ENCODE measurements around the gene IGFBPL1. TPM values are rescaled to one million over a fixed set of nuclear protein-coding genes. Genes with fewer than 3 reads are reported as not detected.
"Not testable (repeated sequence)": the region's sequence is repeated elsewhere in the genome, so short reads cannot be mapped to it uniquely, and the experiment has no call there.

IGFBPL1 gene
- total and polyA plus RNA-seq, 2 donors: 0.55 to 6.0 TPM

GRCh38 chr9:38406476-38407186, 17.6 kb downstream of the IGFBPL1 start:
- H3K27me3 ChIP-seq (ENCODE audit: control insufficient read depth in 2 of 2, insufficient read depth in 1 of 2, low read length in 1 of 2): peaks cover 0 to 4% of the 10 kb centered on the region in 2 donors
- H3K4me1 ChIP-seq (ENCODE audit: control insufficient read depth in 2 of 2, insufficient read depth in 2 of 2, low read length in 2 of 2): no peaks in the 10 kb centered on the region
- H3K4me3 ChIP-seq (ENCODE audit: low read length in 2 of 2): no peak overlapping the region
- no peak overlapping the region for H3K27ac ChIP-seq (ENCODE audit: low read depth in 1 of 2, low read length in 1 of 2)
- WGBS: 89% methylated on average over 9 of the region's 9 CpGs
- H3K36me3 ChIP-seq (ENCODE audit: control insufficient read depth in 2 of 2, insufficient read depth in 2 of 2, low read length in 1 of 2): no peaks in the 10 kb centered on the region
- no peaks in the 10 kb centered on the region for H3K9me3 ChIP-seq (ENCODE audit: control insufficient read depth in 2 of 2, insufficient read depth in 1 of 2, low read length in 1 of 2)
- DNase-seq (ENCODE audit: low read depth in 6 of 9, low spot score in 9 of 9): no peak

- Histone ChIP-seq H3K27ac (ENCODE audit: low read depth in 1 of 2, low read length in 1 of 2) (no peak overlapping the region), H3K4me3 (ENCODE audit: low read length in 2 of 2) (no peak overlapping the region), H3K9me3 (ENCODE audit: control insufficient read depth in 2 of 2, insufficient read depth in 1 of 2, low read length in 1 of 2) (no peaks in the 10 kb centered on the region), H3K36me3 (ENCODE audit: control insufficient read depth in 2 of 2, insufficient read depth in 2 of 2, low read length in 1 of 2) (no peaks in the 10 kb centered on the region), H3K27me3 (ENCODE audit: control insufficient read depth in 2 of 2, insufficient read depth in 1 of 2, low read length in 1 of 2) (peaks cover 0 to 4% of the 10 kb centered on the region in 2 donors), H3K4me1 (ENCODE audit: control insufficient read depth in 2 of 2, insufficient read depth in 2 of 2, low read length in 2 of 2) (no peaks in the 10 kb centered on the region)
- no peak for DNase-seq (ENCODE audit: low read depth in 6 of 9, low spot score in 9 of 9)
- 91% methylated on average over 3 of the region's 3 CpGs for WGBS
These were observed 18.5 kb downstream of the IGFBPL1 start for GRCh38 chr9:38405785-38406184.

- H3K36me3 ChIP-seq (ENCODE audit: control insufficient read depth in 2 of 2, insufficient read depth in 2 of 2, low read length in 1 of 2): no peaks in the 10 kb centered on the region
- no peak overlapping the region for H3K27ac ChIP-seq (ENCODE audit: low read depth in 1 of 2, low read length in 1 of 2)
- no peak for DNase-seq (ENCODE audit: low read depth in 6 of 9, low spot score in 9 of 9)
- no peak overlapping the region for H3K4me3 ChIP-seq (ENCODE audit: low read length in 2 of 2)
- no peaks in the 10 kb centered on the region for H3K9me3 ChIP-seq (ENCODE audit: control insufficient read depth in 2 of 2, insufficient read depth in 1 of 2, low read length in 1 of 2)
- peaks cover 0 to 4% of the 10 kb centered on the region in 2 donors for H3K27me3 ChIP-seq (ENCODE audit: control insufficient read depth in 2 of 2, insufficient read depth in 1 of 2, low read length in 1 of 2)
- 73% methylated on average over 6 of the region's 6 CpGs for WGBS
- H3K4me1 ChIP-seq (ENCODE audit: control insufficient read depth in 2 of 2, insufficient read depth in 2 of 2, low read length in 2 of 2): no peaks in the 10 kb centered on the region
These were observed 19.9 kb downstream of the IGFBPL1 start for GRCh38 chr9:38404314-38404713.

- WGBS: 91% methylated on average over 6 of the region's 6 CpGs
- no peaks in the 10 kb centered on the region for H3K9me3 ChIP-seq (ENCODE audit: control insufficient read depth in 2 of 2, insufficient read depth in 1 of 2, low read length in 1 of 2)
- H3K4me3 ChIP-seq (ENCODE audit: low read length in 2 of 2): no peak overlapping the region
These were observed 22.3 kb downstream of the IGFBPL1 start for GRCh38 chr9:38401994-38402393.

GRCh38 chr9:38399191-38399590, 25.1 kb downstream of the IGFBPL1 start:
- 30% methylated on average over 1 of the region's 1 CpG for WGBS
- H3K27ac ChIP-seq (ENCODE audit: low read depth in 1 of 2, low read length in 1 of 2); H3K27me3 ChIP-seq (ENCODE audit: control insufficient read depth in 2 of 2, insufficient read depth in 1 of 2, low read length in 1 of 2): not testable (repeated sequence)

More at GRCh38 chr9:38401994-38402393, 22.3 kb downstream of the IGFBPL1 start:
- no peaks in the 10 kb centered on the region for H3K36me3 ChIP-seq (ENCODE audit: control insufficient read depth in 2 of 2, insufficient read depth in 2 of 2, low read length in 1 of 2)
- DNase-seq (ENCODE audit: low read depth in 6 of 9, low spot score in 9 of 9): no peak
- no peaks in the 10 kb centered on the region for H3K4me1 ChIP-seq (ENCODE audit: control insufficient read depth in 2 of 2, insufficient read depth in 2 of 2, low read length in 2 of 2)
- peaks cover 0 to 4% of the 10 kb centered on the region in 2 donors for H3K27me3 ChIP-seq (ENCODE audit: control insufficient read depth in 2 of 2, insufficient read depth in 1 of 2, low read length in 1 of 2)
- no peak overlapping the region for H3K27ac ChIP-seq (ENCODE audit: low read depth in 1 of 2, low read length in 1 of 2)

GRCh38 chr9:38396371-38396671, 27.9 kb downstream of the IGFBPL1 start:
- no peak for DNase-seq (ENCODE audit: low read depth in 6 of 9, low spot score in 9 of 9)
- H3K4me3 ChIP-seq (ENCODE audit: low read length in 2 of 2): no peak overlapping the region
- peaks cover 4% of the 10 kb centered on the region in 2 donors for H3K4me1 ChIP-seq (ENCODE audit: control insufficient read depth in 2 of 2, insufficient read depth in 2 of 2, low read length in 2 of 2)
- no peaks in the 10 kb centered on the region for H3K36me3 ChIP-seq (ENCODE audit: control insufficient read depth in 2 of 2, insufficient read depth in 2 of 2, low read length in 1 of 2)
- no peak overlapping the region for H3K27ac ChIP-seq (ENCODE audit: low read depth in 1 of 2, low read length in 1 of 2)
- peaks cover 0 to 21% of the 10 kb centered on the region in 2 donors for H3K27me3 ChIP-seq (ENCODE audit: control insufficient read depth in 2 of 2, insufficient read depth in 1 of 2, low read length in 1 of 2)
- WGBS: 87% methylated on average over 10 of the region's 10 CpGs
- H3K9me3 ChIP-seq (ENCODE audit: control insufficient read depth in 2 of 2, insufficient read depth in 1 of 2, low read length in 1 of 2): no peaks in the 10 kb centered on the region

More at GRCh38 chr9:38399191-38399590, 25.1 kb downstream of the IGFBPL1 start:
- not testable (repeated sequence) for DNase-seq (ENCODE audit: low read depth in 6 of 9, low spot score in 9 of 9); H3K36me3 ChIP-seq (ENCODE audit: control insufficient read depth in 2 of 2, insufficient read depth in 2 of 2, low read length in 1 of 2); H3K9me3 ChIP-seq (ENCODE audit: control insufficient read depth in 2 of 2, insufficient read depth in 1 of 2, low read length in 1 of 2); H3K4me1 ChIP-seq (ENCODE audit: control insufficient read depth in 2 of 2, insufficient read depth in 2 of 2, low read length in 2 of 2); H3K4me3 ChIP-seq (ENCODE audit: low read length in 2 of 2)

- H3K4me1 ChIP-seq (ENCODE audit: control insufficient read depth in 2 of 2, insufficient read depth in 2 of 2, low read length in 2 of 2): peaks cover 4% of the 10 kb centered on the region in 2 donors
- H3K4me3 ChIP-seq (ENCODE audit: low read length in 2 of 2): no peak overlapping the region
- peaks cover 0 to 26% of the 10 kb centered on the region in 2 donors for H3K27me3 ChIP-seq (ENCODE audit: control insufficient read depth in 2 of 2, insufficient read depth in 1 of 2, low read length in 1 of 2)
- no peaks in the 10 kb centered on the region for H3K36me3 ChIP-seq (ENCODE audit: control insufficient read depth in 2 of 2, insufficient read depth in 2 of 2, low read length in 1 of 2)
- no peaks in the 10 kb centered on the region for H3K9me3 ChIP-seq (ENCODE audit: control insufficient read depth in 2 of 2, insufficient read depth in 1 of 2, low read length in 1 of 2)
- DNase-seq (ENCODE audit: low read depth in 6 of 9, low spot score in 9 of 9): no peak
- WGBS: 96% methylated on average over 30 of the region's 30 CpGs
- H3K27ac ChIP-seq (ENCODE audit: low read depth in 1 of 2, low read length in 1 of 2): no peak overlapping the region
These were observed 28.4 kb downstream of the IGFBPL1 start for GRCh38 chr9:38395653-38396370.

- no peaks in the 10 kb centered on the region for H3K9me3 ChIP-seq (ENCODE audit: control insufficient read depth in 2 of 2, insufficient read depth in 1 of 2, low read length in 1 of 2)
- H3K27ac ChIP-seq (ENCODE audit: low read depth in 1 of 2, low read length in 1 of 2): no peak overlapping the region
- H3K36me3 ChIP-seq (ENCODE audit: control insufficient read depth in 2 of 2, insufficient read depth in 2 of 2, low read length in 1 of 2): no peaks in the 10 kb centered on the region
- no peak overlapping the region for H3K4me3 ChIP-seq (ENCODE audit: low read length in 2 of 2)
- H3K4me1 ChIP-seq (ENCODE audit: control insufficient read depth in 2 of 2, insufficient read depth in 2 of 2, low read length in 2 of 2): peaks cover 4% of the 10 kb centered on the region in 2 donors
- no peak for DNase-seq (ENCODE audit: low read depth in 6 of 9, low spot score in 9 of 9)
- peaks cover 0 to 31% of the 10 kb centered on the region in 2 donors for H3K27me3 ChIP-seq (ENCODE audit: control insufficient read depth in 2 of 2, insufficient read depth in 1 of 2, low read length in 1 of 2)
- 97% methylated on average over 9 of the region's 9 CpGs for WGBS
These were observed 29.8 kb downstream of the IGFBPL1 start for GRCh38 chr9:38394416-38394815.

- Histone ChIP-seq H3K36me3 (ENCODE audit: control insufficient read depth in 2 of 2, insufficient read depth in 2 of 2, low read length in 1 of 2) (no peaks in the 10 kb centered on the region), H3K27me3 (ENCODE audit: control insufficient read depth in 2 of 2, insufficient read depth in 1 of 2, low read length in 1 of 2) (peaks cover 0 to 31% of the 10 kb centered on the region in 2 donors), H3K4me3 (ENCODE audit: low read length in 2 of 2) (peak overlapping the region; percentile 49 to 55), H3K27ac (ENCODE audit: low read depth in 1 of 2, low read length in 1 of 2) (peak overlapping the region in 1 of 2 donors; percentile 61), H3K9me3 (ENCODE audit: control insufficient read depth in 2 of 2, insufficient read depth in 1 of 2, low read length in 1 of 2) (no peaks in the 10 kb centered on the region), H3K4me1 (ENCODE audit: control insufficient read depth in 2 of 2, insufficient read depth in 2 of 2, low read length in 2 of 2) (peaks cover 4% of the 10 kb centered on the region in 2 donors)
- no peak for DNase-seq (ENCODE audit: low read depth in 6 of 9, low spot score in 9 of 9)
- WGBS: 15% methylated on average over 9 of the region's 9 CpGs
These were observed 31.0 kb downstream of the IGFBPL1 start for GRCh38 chr9:38393128-38393796.

Measured in thymus (tissue), 11 donors.